Osteocyte (in vitro differentiated cells): ENCODE data around the gene ABHD4. TPM values are rescaled to one million over a fixed set of nuclear protein-coding genes. Genes with fewer than 3 reads are reported as not detected.

Source experiments
- DNase-seq: peaks from one replicate; pipeline ENCODE4 v3.0.0; 2021; ENCODE audit warnings: mixed read lengths; ENCODE audit not compliant: unreplicated experiment; ENCODE audit errors: extremely low spot score
- H3K27ac Mint-ChIP-seq: one replicate; pipeline ENCODE4 v1.8.0; 2021; ENCODE audit warnings: mild to moderate bottlenecking, mixed read lengths; ENCODE audit not compliant: unreplicated experiment
- H3K27me3 Mint-ChIP-seq: one replicate; pipeline ENCODE4 v1.8.0; 2021; ENCODE audit warnings: mixed read lengths; ENCODE audit not compliant: unreplicated experiment
- H3K36me3 Mint-ChIP-seq: one replicate; pipeline ENCODE4 v1.8.0; 2021; ENCODE audit warnings: mixed read lengths; ENCODE audit not compliant: unreplicated experiment
- H3K4me1 Mint-ChIP-seq: one replicate; pipeline ENCODE4 v1.8.0; 2021; ENCODE audit warnings: mixed read lengths; ENCODE audit not compliant: unreplicated experiment
- H3K4me3 Mint-ChIP-seq: one replicate; pipeline ENCODE4 v1.8.0; 2021; ENCODE audit warnings: mild to moderate bottlenecking, moderate library complexity, mixed read lengths; ENCODE audit not compliant: unreplicated experiment
- H3K9me3 Mint-ChIP-seq: one replicate; pipeline ENCODE4 v1.8.0; 2021; ENCODE audit warnings: mixed read lengths; ENCODE audit not compliant: unreplicated experiment
- total RNA-seq: library from RNA; stranded (reverse); gene quantifications from 2 replicates; pipeline ENCODE4 v1.2.1, GENCODE V29; 2021
- TF ChIP-seq, protein P1 (sequence below): fragments of 200-600 bp; sonication (generic); IDR thresholded peaks from 2 replicates; pipeline ENCODE4 v1.5.0; 2021; ENCODE audit warnings: antibody characterized with exemption, mild to moderate bottlenecking, moderate library complexity

ABHD4 gene
- total RNA-seq, 1 donor from 2014 or later, result 74.1 TPM

DNA sequence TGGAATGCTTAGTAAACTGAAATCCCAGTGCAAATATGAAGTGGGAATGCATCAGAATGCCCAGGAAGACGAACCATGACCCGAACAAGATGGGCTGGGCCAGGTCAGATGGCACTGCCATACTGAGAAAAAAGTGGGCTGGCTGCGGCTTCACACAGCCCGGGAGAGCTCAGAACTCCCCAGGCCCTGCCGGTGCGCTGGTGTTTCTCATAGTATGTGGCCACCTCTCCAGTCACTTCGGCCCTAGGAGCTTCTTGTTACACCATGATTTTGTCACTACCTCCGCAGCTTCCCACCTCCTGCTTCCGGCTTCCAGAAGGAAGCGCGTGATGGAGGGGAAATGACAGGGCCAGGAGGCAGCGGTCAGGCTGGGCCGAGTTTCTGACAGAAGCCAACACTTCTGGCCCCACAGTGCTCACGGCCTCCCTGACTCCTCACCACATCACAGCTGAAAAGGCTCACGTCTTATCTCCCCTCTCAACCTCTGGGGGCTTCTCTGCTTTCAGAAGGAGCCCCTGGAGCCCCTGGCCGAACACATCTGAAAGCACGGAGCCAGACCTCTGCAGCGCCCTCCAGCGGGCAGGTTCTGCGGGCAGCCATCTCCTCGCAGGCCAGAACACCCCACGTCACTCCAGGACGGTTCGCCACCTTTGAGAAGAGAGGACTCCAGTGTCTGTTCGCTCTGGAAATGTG lies 39.7 kb upstream of the ABHD4 start:
- Mint-ChIP-seq H3K27me3 (no peaks in the 10 kb centered on the region), H3K27ac (peak overlapping the region; percentile 29), H3K36me3 (peaks cover 5% of the 10 kb centered on the region), H3K4me3 (no peak overlapping the region), H3K4me1 (peaks cover 20% of the 10 kb centered on the region), H3K9me3 (no peaks in the 10 kb centered on the region)
- DNase-seq, result no peak
- TF ChIP-seq, protein P1, sequence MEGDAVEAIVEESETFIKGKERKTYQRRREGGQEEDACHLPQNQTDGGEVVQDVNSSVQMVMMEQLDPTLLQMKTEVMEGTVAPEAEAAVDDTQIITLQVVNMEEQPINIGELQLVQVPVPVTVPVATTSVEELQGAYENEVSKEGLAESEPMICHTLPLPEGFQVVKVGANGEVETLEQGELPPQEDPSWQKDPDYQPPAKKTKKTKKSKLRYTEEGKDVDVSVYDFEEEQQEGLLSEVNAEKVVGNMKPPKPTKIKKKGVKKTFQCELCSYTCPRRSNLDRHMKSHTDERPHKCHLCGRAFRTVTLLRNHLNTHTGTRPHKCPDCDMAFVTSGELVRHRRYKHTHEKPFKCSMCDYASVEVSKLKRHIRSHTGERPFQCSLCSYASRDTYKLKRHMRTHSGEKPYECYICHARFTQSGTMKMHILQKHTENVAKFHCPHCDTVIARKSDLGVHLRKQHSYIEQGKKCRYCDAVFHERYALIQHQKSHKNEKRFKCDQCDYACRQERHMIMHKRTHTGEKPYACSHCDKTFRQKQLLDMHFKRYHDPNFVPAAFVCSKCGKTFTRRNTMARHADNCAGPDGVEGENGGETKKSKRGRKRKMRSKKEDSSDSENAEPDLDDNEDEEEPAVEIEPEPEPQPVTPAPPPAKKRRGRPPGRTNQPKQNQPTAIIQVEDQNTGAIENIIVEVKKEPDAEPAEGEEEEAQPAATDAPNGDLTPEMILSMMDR, result no peak

DNA sequence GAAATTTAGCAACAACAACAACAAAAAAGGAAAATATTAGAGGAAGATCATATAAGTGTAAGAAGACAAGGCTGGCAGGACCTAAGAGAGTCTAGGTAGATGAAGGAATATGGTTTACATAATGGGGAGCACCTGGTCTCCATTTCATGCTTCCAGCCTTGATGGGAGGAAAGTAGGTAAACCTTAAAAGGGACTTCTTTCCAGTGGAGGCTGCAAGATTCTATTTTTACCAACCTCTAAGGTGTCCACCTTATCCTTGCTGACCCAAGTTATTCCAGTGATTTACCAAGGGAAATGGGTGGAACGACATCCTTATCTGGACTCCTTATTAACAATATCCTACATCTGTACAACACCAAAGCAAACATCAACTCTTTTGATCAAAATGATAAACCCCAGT lies 39.1 kb upstream of the ABHD4 start:
- no peak overlapping the region for H3K4me3 Mint-ChIP-seq
- peaks cover 20% of the 10 kb centered on the region for H3K4me1 Mint-ChIP-seq
- peaks cover 7% of the 10 kb centered on the region for H3K36me3 Mint-ChIP-seq
- H3K27ac Mint-ChIP-seq, result peak overlapping the region; percentile 29
- TF ChIP-seq, protein P1, result no peak
- H3K9me3 Mint-ChIP-seq, result no peaks in the 10 kb centered on the region
- DNase-seq, result no peak
- H3K27me3 Mint-ChIP-seq, result no peaks in the 10 kb centered on the region

DNA sequence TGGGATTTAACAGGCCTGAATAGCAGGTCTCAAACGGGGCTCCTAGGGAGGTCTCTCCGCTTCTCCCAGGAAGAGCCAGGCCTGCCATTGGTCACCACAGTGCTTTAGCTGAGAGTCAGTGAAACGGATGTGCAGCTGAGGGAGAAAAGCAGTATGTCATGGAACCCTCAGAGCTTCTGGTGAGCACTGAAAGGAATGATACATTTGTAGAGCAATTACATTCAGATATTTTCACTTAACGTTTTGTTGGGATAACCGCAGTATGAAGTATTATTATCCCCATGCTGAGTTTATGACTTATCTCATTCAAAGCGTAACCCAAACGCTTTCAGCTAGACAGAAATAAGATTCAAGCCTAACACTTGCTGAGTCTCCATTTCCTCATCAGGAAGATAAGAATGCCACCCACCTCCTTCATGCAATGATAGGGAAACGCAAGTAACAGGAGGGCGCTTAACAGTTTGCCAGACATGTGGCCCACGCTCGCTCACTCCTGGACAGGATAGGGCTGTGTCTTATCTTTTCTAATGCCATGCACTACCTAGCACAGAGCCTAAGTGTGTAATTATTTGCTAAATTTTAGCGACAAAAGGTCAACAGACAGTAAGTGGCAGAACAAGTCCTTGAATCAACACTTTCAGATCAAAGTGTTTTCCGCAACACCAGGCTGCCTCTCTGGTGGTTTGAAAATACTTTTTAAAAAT lies 37.3 kb upstream of the ABHD4 start:
- H3K27ac Mint-ChIP-seq, result no peak overlapping the region
- peaks cover 16% of the 10 kb centered on the region for H3K4me1 Mint-ChIP-seq
- H3K9me3 Mint-ChIP-seq, result no peaks in the 10 kb centered on the region
- no peaks in the 10 kb centered on the region for H3K27me3 Mint-ChIP-seq
- DNase-seq, result no peak
- H3K4me3 Mint-ChIP-seq, result no peak overlapping the region
- peaks cover 18% of the 10 kb centered on the region for H3K36me3 Mint-ChIP-seq
- TF ChIP-seq, protein P1, result no peak

DNA sequence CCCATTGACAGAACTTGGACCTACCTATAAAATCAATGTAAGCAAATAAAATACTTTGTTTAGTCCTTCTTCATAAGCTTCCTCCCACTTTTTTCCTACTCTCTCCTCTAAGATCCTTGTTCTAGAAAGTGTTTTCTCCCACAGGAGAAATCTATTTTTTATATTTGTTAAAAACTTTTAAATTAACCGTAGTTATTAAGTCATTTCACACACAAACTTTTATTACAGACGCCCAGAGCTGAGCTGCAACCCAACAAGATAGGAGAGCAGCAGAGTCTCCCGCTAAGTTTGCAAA lies 36.8 kb upstream of the ABHD4 start:
- H3K4me1 Mint-ChIP-seq, result peaks cover 11% of the 10 kb centered on the region
- no peaks in the 10 kb centered on the region for H3K27me3 Mint-ChIP-seq
- peaks cover 18% of the 10 kb centered on the region for H3K36me3 Mint-ChIP-seq
- no peaks in the 10 kb centered on the region for H3K9me3 Mint-ChIP-seq
- no peak overlapping the region for H3K27ac Mint-ChIP-seq
- DNase-seq, result no peak
- no peak overlapping the region for H3K4me3 Mint-ChIP-seq
- TF ChIP-seq, protein P1, result no peak
